ENCODE measurements around the gene BEND5.

The BEND5 gene

GRCh38 chr1:48757363-48757762 is 19.3 kb downstream of the BEND5 start:
- H3K4me3 ChIP-seq (ENCODE audit: low read depth in 1 of 2, low read length in 1 of 2) = no peak overlapping the region
- no peak overlapping the region for H3K27ac ChIP-seq
- no peaks in the 10 kb centered on the region for H3K36me3 ChIP-seq
- H3K27me3 ChIP-seq = no peaks in the 10 kb centered on the region
- peaks cover 1 to 10% of the 10 kb centered on the region in 2 experiments for H3K4me1 ChIP-seq (ENCODE audit: control insufficient read depth in 1 of 2, insufficient read depth in 1 of 2, low read depth in 1 of 2, low read length in 1 of 2)
- no peak for TF ChIP-seq CTCF (IDR thresholded peaks at IDR 0.05)
- H3K9me3 ChIP-seq = no peaks in the 10 kb centered on the region

- H3K27ac ChIP-seq = no peak overlapping the region
- H3K4me1 ChIP-seq (ENCODE audit: control insufficient read depth in 1 of 2, insufficient read depth in 1 of 2, low read depth in 1 of 2, low read length in 1 of 2) = peaks cover 3 to 15% of the 10 kb centered on the region in 2 experiments
- H3K36me3 ChIP-seq = no peaks in the 10 kb centered on the region
- H3K4me3 ChIP-seq (ENCODE audit: low read depth in 1 of 2, low read length in 1 of 2) = no peak overlapping the region
- H3K9me3 ChIP-seq = no peaks in the 10 kb centered on the region
- no peak for TF ChIP-seq CTCF (IDR thresholded peaks at IDR 0.05)
- H3K27me3 ChIP-seq = no peaks in the 10 kb centered on the region
These were observed 19.9 kb downstream of the BEND5 start for GRCh38 chr1:48756683-48757316.

- Histone ChIP-seq H3K27ac (no peak overlapping the region), H3K4me1 (ENCODE audit: control insufficient read depth in 1 of 2, insufficient read depth in 1 of 2, low read depth in 1 of 2, low read length in 1 of 2) (peaks cover 11 to 30% of the 10 kb centered on the region in 2 experiments), H3K27me3 (no peaks in the 10 kb centered on the region), H3K9me3 (no peaks in the 10 kb centered on the region), H3K4me3 (ENCODE audit: low read depth in 1 of 2, low read length in 1 of 2) (no peak overlapping the region), H3K36me3 (no peaks in the 10 kb centered on the region)
- TF ChIP-seq CTCF (IDR thresholded peaks at IDR 0.05) = no peak
These were observed 23.4 kb downstream of the BEND5 start for GRCh38 chr1:48753293-48753692.

- Histone ChIP-seq H3K9me3 (no peaks in the 10 kb centered on the region), H3K27me3 (no peaks in the 10 kb centered on the region), H3K27ac (no peak overlapping the region), H3K4me1 (ENCODE audit: control insufficient read depth in 1 of 2, insufficient read depth in 1 of 2, low read depth in 1 of 2, low read length in 1 of 2) (peaks cover 11 to 30% of the 10 kb centered on the region in 2 experiments), H3K36me3 (no peaks in the 10 kb centered on the region), H3K4me3 (ENCODE audit: low read depth in 1 of 2, low read length in 1 of 2) (no peak overlapping the region)
- TF ChIP-seq CTCF (IDR thresholded peaks at IDR 0.05) = no peak
These were observed 26.6 kb downstream of the BEND5 start for GRCh38 chr1:48750109-48750508.

- Histone ChIP-seq H3K36me3 (no peaks in the 10 kb centered on the region), H3K27ac (no peak overlapping the region), H3K4me1 (ENCODE audit: control insufficient read depth in 1 of 2, insufficient read depth in 1 of 2, low read depth in 1 of 2, low read length in 1 of 2) (peaks cover 11 to 30% of the 10 kb centered on the region in 2 experiments), H3K4me3 (ENCODE audit: low read depth in 1 of 2, low read length in 1 of 2) (no peak overlapping the region), H3K27me3 (no peaks in the 10 kb centered on the region), H3K9me3 (no peaks in the 10 kb centered on the region)
- TF ChIP-seq CTCF (IDR thresholded peaks at IDR 0.05) = no peak
These were observed 27.6 kb downstream of the BEND5 start for GRCh38 chr1:48749068-48749467.
